CD14-positive monocyte (primary cell): ENCODE results near the gene IFNL1. TPM values are rescaled to one million over a fixed set of nuclear protein-coding genes. Genes with fewer than 3 reads are reported as not detected.

Experiments used
- DNase-seq, 3 donors: peaks; one replicate each; pipeline ENCODE4 v3.0.0-alpha.2; 2011 to 2022
- H2AFZ ChIP-seq: 2 replicates; pipeline ENCODE4 v1.6.0; 2012; ENCODE audit warnings: mild to moderate bottlenecking, low read depth, low read length, inconsistent platforms; ENCODE audit not compliant: insufficient read depth, poor library complexity, severe bottlenecking
- H3K27ac ChIP-seq, 2 donors: 1 replicate in 1 of 2; 2 replicates in 1 of 2; pipeline ENCODE4 v1.5.1; 2012 to 2013; ENCODE audit warnings: low read length in 2 of 2, control low read depth in 1 of 2, inconsistent platforms in 1 of 2, low read depth in 1 of 2, mild to moderate bottlenecking in 1 of 2
- H3K27me3 ChIP-seq, 2 donors: one replicate each; pipeline versions ENCODE4 v1.6.0 to v1.6.1; 2011 to 2013; ENCODE audit warnings: low read length in 2 of 2; ENCODE audit not compliant: control insufficient read depth in 2 of 2, insufficient read depth in 2 of 2
- H3K36me3 ChIP-seq, 2 donors: replicated peaks in 1 of 2; 1 replicate in 1 of 2; 2 replicates in 1 of 2; pipeline versions ENCODE4 v1.5.1 to v1.6.1; 2012 to 2013; ENCODE audit warnings: low read length in 2 of 2, control low read depth in 1 of 2, inconsistent platforms in 1 of 2, mild to moderate bottlenecking in 1 of 2; ENCODE audit not compliant: insufficient read depth in 2 of 2, control insufficient read depth in 1 of 2
- H3K4me1 ChIP-seq, 2 donors: 1 replicate in 1 of 2; 2 replicates in 1 of 2; pipeline versions ENCODE4 v1.5.1 to v1.6.1; 2012 to 2013; ENCODE audit warnings: low read length in 2 of 2, control low read depth in 1 of 2, inconsistent platforms in 1 of 2, mild to moderate bottlenecking in 1 of 2, moderate library complexity in 1 of 2; ENCODE audit not compliant: insufficient read depth in 2 of 2, control insufficient read depth in 1 of 2
- H3K4me2 ChIP-seq: replicated peaks from 2 replicates; pipeline ENCODE3; 2012; ENCODE audit warnings: low read length, moderate library complexity, mild to moderate bottlenecking; ENCODE audit not compliant: poor library complexity, severe bottlenecking; ENCODE audit errors: extremely low read depth
- H3K4me3 ChIP-seq, 3 experiments: fragments of 200-600 bp in 1 of 3; sonication (generic) in 1 of 3; replicated peaks in 1 of 3; 1 replicate in 2 of 3; 2 replicates in 1 of 3; pipeline ENCODE4 v1.5.1; 2011 to 2013; ENCODE audit warnings: low read length in 3 of 3, mild to moderate bottlenecking in 3 of 3, control low read depth in 2 of 3, low read depth in 2 of 3, inconsistent platforms in 1 of 3, moderate library complexity in 1 of 3
- H3K79me2 ChIP-seq: 2 replicates; pipeline ENCODE4 v1.6.0; 2012; ENCODE audit warnings: mild to moderate bottlenecking, control low read depth, inconsistent platforms, low read length, moderate library complexity; ENCODE audit not compliant: insufficient read depth
- H3K9ac ChIP-seq: 2 replicates; pipeline ENCODE4 v1.6.0; 2017; ENCODE audit warnings: low read length, mild to moderate bottlenecking; ENCODE audit not compliant: insufficient read depth, poor library complexity, severe bottlenecking
- H3K9me3 ChIP-seq, 2 donors: replicated peaks in 1 of 2; 1 replicate in 1 of 2; 2 replicates in 1 of 2; pipeline versions ENCODE4 v1.5.1 to v1.6.1; 2012 to 2013; ENCODE audit warnings: low read length in 2 of 2, control low read depth in 1 of 2; ENCODE audit not compliant: control insufficient read depth in 1 of 2, insufficient read depth in 1 of 2
- H4K20me1 ChIP-seq: 2 replicates; pipeline ENCODE4 v1.6.0; 2012; ENCODE audit warnings: mild to moderate bottlenecking, low read length, control low read depth, moderate library complexity; ENCODE audit not compliant: insufficient read depth
- H3K27ac Mint-ChIP-seq, 7 donors: one replicate each; pipeline ENCODE4 v1.8.0; 2020; ENCODE audit warnings: mild to moderate bottlenecking in 7 of 7, mixed read lengths in 7 of 7, moderate library complexity in 6 of 7, inconsistent platforms in 2 of 7
- H3K27me3 Mint-ChIP-seq, 3 donors: one replicate each; pipeline ENCODE4 v1.8.0; 2021 to 2022; ENCODE audit warnings: low read depth in 3 of 3, mild to moderate bottlenecking in 3 of 3, mixed read lengths in 3 of 3, moderate library complexity in 3 of 3, inconsistent platforms in 1 of 3
- H3K36me3 Mint-ChIP-seq, 2 donors: one replicate each; pipeline ENCODE4 v1.8.0; 2020; ENCODE audit warnings: mixed read lengths in 2 of 2, inconsistent platforms in 1 of 2, mild to moderate bottlenecking in 1 of 2
- H3K4me1 Mint-ChIP-seq: one replicate; pipeline ENCODE4 v1.8.0; 2020; ENCODE audit warnings: mild to moderate bottlenecking, mixed read lengths
- H3K4me3 Mint-ChIP-seq, 2 donors: one replicate each; pipeline ENCODE4 v1.8.0; 2020; ENCODE audit warnings: mild to moderate bottlenecking in 2 of 2, mixed read lengths in 2 of 2, moderate library complexity in 1 of 2
- H3K9me3 Mint-ChIP-seq, 7 donors: one replicate each; pipeline ENCODE4 v1.8.0; 2020 to 2022; ENCODE audit warnings: mixed read lengths in 7 of 7, mild to moderate bottlenecking in 6 of 7, moderate library complexity in 6 of 7, inconsistent platforms in 2 of 7
- CTCF ChIP-seq: fragments of 200-600 bp; IDR thresholded peaks from one replicate; pipeline ENCODE4 v1.8.0; 2022; ENCODE audit warnings: antibody characterized with exemption, mild to moderate bottlenecking
- WGBS: methylation state at CpG from one replicate; pipeline ENCODE4 v1.1.5; 2013; ENCODE audit warnings: missing lambda C conversion rate; ENCODE audit not compliant: insufficient coverage; 5-methylcytosine and 5-hydroxymethylcytosine counted together
- intact Hi-C, 2 donors: fragments of 100-400 bp; cut with micrococcal nuclease; formaldehyde crosslinking; loops; one replicate each; pipeline versions ENCODE4 v1.15.0 to v1.15.1; 2023
- polyA plus RNA-seq, 3 donors: library from polyadenylated mRNA; depleted of rRNA in 1 of 3; unstranded in 2 of 3; stranded (reverse) in 1 of 3; fragments of 300-500 nt in 2 of 3; fragments of >200 nt in 1 of 3; fragmentation: Illumina TruSeq in 2 of 3; gene quantifications; 1 replicate in 2 of 3; 2 replicates in 1 of 3; pipeline ENCODE4 v1.2.3, GENCODE V29; 2012 to 2021

Gene IFNL1
- polyA plus RNA-seq, 3 donors, result not detected

- no peak for DNase-seq
- Histone ChIP-seq H3K9ac (no peak overlapping the region), H3K4me3 (no peak overlapping the region), H3K27ac (no peak overlapping the region), H3K4me2 (no peak overlapping the region), H3K36me3 (peaks cover 34 to 49% of the 10 kb centered on the region in 2 donors), H3K79me2 (peaks cover 27% of the 10 kb centered on the region), H3K4me1 (peaks cover 6 to 30% of the 10 kb centered on the region in 2 donors), H3K9me3 (no peaks in the 10 kb centered on the region), H3K27me3 (peaks cover 0 to 10% of the 10 kb centered on the region in 2 donors), H2AFZ (no peak overlapping the region), H4K20me1 (peaks cover 73% of the 10 kb centered on the region)
- Mint-ChIP-seq H3K9me3 (peaks cover 0 to 4% (median 1%) of the 10 kb centered on the region in 7 donors), H3K4me1 (peaks cover 47% of the 10 kb centered on the region), H3K4me3 (no peak overlapping the region), H3K36me3 (peaks cover 46 to 53% of the 10 kb centered on the region in 2 donors), H3K27ac (peak overlapping the region in 2 of 7 donors; percentile 52 to 58), H3K27me3 (peaks cover 11 to 19% (median 19%) of the 10 kb centered on the region in 3 donors)
- no peak for TF ChIP-seq CTCF
- WGBS, result 98% methylated on average over 8 of the region's 16 CpGs
- intact Hi-C loops, result loop anchor here (5.0 to 10.0 kb wide), 2 partner anchors 111 to 204 kb away; no protein-coding TSS in a partner anchor
Observed at GRCh38 chr19:39325778-39326665, 29.8 kb downstream of the IFNL1 start.

- intact Hi-C loops, result loop anchor here (5.0 to 10.0 kb wide), 2 partner anchors 113 to 205 kb away; no protein-coding TSS in a partner anchor
- H3K27me3 ChIP-seq, result no peaks in the 10 kb centered on the region
- peak overlapping the region in 1 of 2 donors; percentile 62 for H3K27ac ChIP-seq
- no peak overlapping the region for H2AFZ ChIP-seq
- peaks cover 50 to 66% of the 10 kb centered on the region in 2 donors for H3K36me3 Mint-ChIP-seq
- WGBS, result 84% methylated on average over 7 of the region's 16 CpGs
- DNase-seq, result no peak
- TF ChIP-seq CTCF, result no peak
- H3K27me3 Mint-ChIP-seq, result peaks cover 0 to 5% (median 4%) of the 10 kb centered on the region in 3 donors
- H3K4me3 ChIP-seq, result no peak overlapping the region
- H3K4me1 Mint-ChIP-seq, result peaks cover 42% of the 10 kb centered on the region
- H3K9me3 ChIP-seq, result no peaks in the 10 kb centered on the region
- H4K20me1 ChIP-seq, result peaks cover 77% of the 10 kb centered on the region
- H3K9me3 Mint-ChIP-seq, result no peaks in the 10 kb centered on the region
- H3K4me2 ChIP-seq, result no peak overlapping the region
- H3K79me2 ChIP-seq, result peaks cover 42% of the 10 kb centered on the region
- peak overlapping the region in 3 of 7 donors; percentile 12 to 93 (median 32) for H3K27ac Mint-ChIP-seq
- H3K9ac ChIP-seq, result no peak overlapping the region
- peaks cover 39 to 58% of the 10 kb centered on the region in 2 donors for H3K36me3 ChIP-seq
- H3K4me3 Mint-ChIP-seq, result no peak overlapping the region
- peaks cover 6 to 36% of the 10 kb centered on the region in 2 donors for H3K4me1 ChIP-seq
Observed at GRCh38 chr19:39327363-39328045, 31.3 kb downstream of the IFNL1 start.
